ENCODE measurements around the gene OAS3. TPM values are rescaled to one million over a fixed set of nuclear protein-coding genes. Genes with fewer than 3 reads are reported as not detected.
A peak's percentile ranks its signal among the peaks of the same experiment; 100 is the strongest.

The OAS3 gene
- total RNA-seq, 1 donor from 2014 or later = 7.0 TPM

- Histone ChIP-seq H3K27ac (no peak overlapping the region), H3K4me1 (no peaks in the 10 kb centered on the region), H3K36me3 (peaks cover 12 to 15% of the 10 kb centered on the region in 2 donors), H3K9me3 (no peaks in the 10 kb centered on the region), H3K27me3 (no peaks in the 10 kb centered on the region), H3K4me3 (no peak overlapping the region)
- TF ChIP-seq CTCF (IDR thresholded peaks at IDR 0.05) = no peak
- intact Hi-C loops (cut with DNase I) = no loop called here
- DNase-seq (ENCODE audit: low spot score in 2 of 2) = no peak
Observed at GRCh38 chr12:113005762-113006161, 67.5 kb downstream of the OAS3 start.

GRCh38 chr12:113006206-113006605, 67.9 kb downstream of the OAS3 start:
- TF ChIP-seq CTCF (IDR thresholded peaks at IDR 0.05) = no peak
- DNase-seq (ENCODE audit: low spot score in 2 of 2) = peak in 1 of 2 donors; percentile 45
- Histone ChIP-seq H3K27me3 (no peaks in the 10 kb centered on the region), H3K27ac (no peak overlapping the region), H3K4me3 (no peak overlapping the region), H3K9me3 (no peaks in the 10 kb centered on the region), H3K36me3 (peaks cover 12 to 15% of the 10 kb centered on the region in 2 donors), H3K4me1 (no peaks in the 10 kb centered on the region)
- intact Hi-C loops (cut with DNase I) = no loop called here

- TF ChIP-seq CTCF (IDR thresholded peaks at IDR 0.05) = no peak
- DNase-seq (ENCODE audit: low spot score in 2 of 2) = peak in 1 of 2 donors; percentile 25
- no peak overlapping the region for H3K4me3 ChIP-seq
- no peaks in the 10 kb centered on the region for H3K4me1 ChIP-seq
- intact Hi-C loops (cut with DNase I) = no loop called here
- H3K27ac ChIP-seq = no peak overlapping the region
- peaks cover 12 to 15% of the 10 kb centered on the region in 2 donors for H3K36me3 ChIP-seq
- H3K9me3 ChIP-seq = no peaks in the 10 kb centered on the region
- H3K27me3 ChIP-seq = no peaks in the 10 kb centered on the region
Observed at GRCh38 chr12:113006641-113007040, 68.4 kb downstream of the OAS3 start.

- no peaks in the 10 kb centered on the region for H3K9me3 ChIP-seq
- no peak overlapping the region for H3K4me3 ChIP-seq
- intact Hi-C loops (cut with DNase I) = no loop called here
- peak in 1 of 2 donors; percentile 11 for DNase-seq (ENCODE audit: low spot score in 2 of 2)
- H3K36me3 ChIP-seq = peaks cover 12 to 15% of the 10 kb centered on the region in 2 donors
- no peaks in the 10 kb centered on the region for H3K27me3 ChIP-seq
- no peaks in the 10 kb centered on the region for H3K4me1 ChIP-seq
- no peak overlapping the region for H3K27ac ChIP-seq
- TF ChIP-seq CTCF (IDR thresholded peaks at IDR 0.05) = no peak
Observed at GRCh38 chr12:113007166-113007565, 68.9 kb downstream of the OAS3 start.

- H3K27me3 ChIP-seq = no peaks in the 10 kb centered on the region
- no peaks in the 10 kb centered on the region for H3K9me3 ChIP-seq
- no peak for TF ChIP-seq CTCF (IDR thresholded peaks at IDR 0.05)
- H3K4me3 ChIP-seq = no peak overlapping the region
- no peak for DNase-seq (ENCODE audit: low spot score in 2 of 2)
- intact Hi-C loops (cut with DNase I) = no loop called here
- no peaks in the 10 kb centered on the region for H3K4me1 ChIP-seq
- H3K27ac ChIP-seq = no peak overlapping the region
- H3K36me3 ChIP-seq = peaks cover 10 to 12% of the 10 kb centered on the region in 2 donors
Observed at GRCh38 chr12:113010701-113011100, 72.4 kb downstream of the OAS3 start.

- H3K4me3 ChIP-seq = no peak overlapping the region
Observed at GRCh38 chr12:113014565-113014964, 76.3 kb downstream of the OAS3 start.

More at GRCh38 chr12:113014565-113014964, 76.3 kb downstream of the OAS3 start:
- H3K4me1 ChIP-seq = no peaks in the 10 kb centered on the region
- no peaks in the 10 kb centered on the region for H3K9me3 ChIP-seq
- no peaks in the 10 kb centered on the region for H3K36me3 ChIP-seq
- no peaks in the 10 kb centered on the region for H3K27me3 ChIP-seq
- DNase-seq (ENCODE audit: low spot score in 2 of 2) = no peak
- TF ChIP-seq CTCF (IDR thresholded peaks at IDR 0.05) = no peak
- H3K27ac ChIP-seq = no peak overlapping the region
- intact Hi-C loops (cut with DNase I) = no loop called here

Data from ascending aorta (tissue), 2 donors.